Breast epithelium (tissue), 3 donors: ENCODE data around the gene CNMD.

Source experiments
- POLR2AphosphoS5 ChIP-seq, 3 donors: sonication (generic); formaldehyde crosslinking; IDR thresholded peaks; one replicate each; pipeline ENCODE4 v1.6.1; 2017; ENCODE audit warnings: antibody characterized with exemption in 3 of 3
- TF ChIP-seq, protein P1 (sequence below), 3 donors: fragments of 450-650 bp; IDR thresholded peaks; one replicate each; pipeline ENCODE4 v1.5.1; 2016 to 2017; ENCODE audit warnings: antibody characterized with exemption in 3 of 3, mild to moderate bottlenecking in 3 of 3, moderate library complexity in 3 of 3

DNA sequence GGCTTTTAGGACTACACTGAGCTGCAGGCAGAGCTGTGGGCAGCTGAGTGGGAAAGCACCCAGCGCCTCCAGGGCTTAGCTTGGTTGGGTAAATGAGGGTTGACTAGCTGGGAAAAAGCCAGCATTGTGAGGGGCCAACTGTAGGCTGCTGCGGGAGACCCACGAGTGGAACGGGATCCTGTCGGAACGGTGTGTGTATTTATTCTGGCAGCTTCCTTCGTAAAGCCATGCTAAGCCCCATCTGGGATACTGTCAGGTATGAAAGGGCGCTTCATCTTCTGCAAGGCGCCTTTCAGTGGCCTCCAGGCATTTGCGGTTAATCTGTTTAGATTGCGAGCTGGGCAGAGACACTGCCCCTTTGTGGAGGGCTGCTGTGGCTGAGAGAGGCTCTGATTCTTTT is 39.5 kb upstream of the CNMD start:
- TF ChIP-seq, protein P1, sequence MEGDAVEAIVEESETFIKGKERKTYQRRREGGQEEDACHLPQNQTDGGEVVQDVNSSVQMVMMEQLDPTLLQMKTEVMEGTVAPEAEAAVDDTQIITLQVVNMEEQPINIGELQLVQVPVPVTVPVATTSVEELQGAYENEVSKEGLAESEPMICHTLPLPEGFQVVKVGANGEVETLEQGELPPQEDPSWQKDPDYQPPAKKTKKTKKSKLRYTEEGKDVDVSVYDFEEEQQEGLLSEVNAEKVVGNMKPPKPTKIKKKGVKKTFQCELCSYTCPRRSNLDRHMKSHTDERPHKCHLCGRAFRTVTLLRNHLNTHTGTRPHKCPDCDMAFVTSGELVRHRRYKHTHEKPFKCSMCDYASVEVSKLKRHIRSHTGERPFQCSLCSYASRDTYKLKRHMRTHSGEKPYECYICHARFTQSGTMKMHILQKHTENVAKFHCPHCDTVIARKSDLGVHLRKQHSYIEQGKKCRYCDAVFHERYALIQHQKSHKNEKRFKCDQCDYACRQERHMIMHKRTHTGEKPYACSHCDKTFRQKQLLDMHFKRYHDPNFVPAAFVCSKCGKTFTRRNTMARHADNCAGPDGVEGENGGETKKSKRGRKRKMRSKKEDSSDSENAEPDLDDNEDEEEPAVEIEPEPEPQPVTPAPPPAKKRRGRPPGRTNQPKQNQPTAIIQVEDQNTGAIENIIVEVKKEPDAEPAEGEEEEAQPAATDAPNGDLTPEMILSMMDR (IDR thresholded peaks at IDR 0.05) = no peak
- TF ChIP-seq POLR2AphosphoS5 (IDR thresholded peaks at IDR 0.05) = no peak
